ENCODE results near the gene VAMP4. TPM values are rescaled to one million over a fixed set of nuclear protein-coding genes. Genes with fewer than 3 reads are reported as not detected.

VAMP4 gene
- 7.6 and 8.5 TPM in 2 replicates for total RNA-seq

GRCh38 chr1:171741872-171742576, at the start of gene VAMP4:
Gene VAMP4 (minus strand): TSS chr1:171742065. CDS start chr1:171738414, 3,651 bp downstream.
- peak within 1 kb of the TSS; percentile 97 for H3K4me3 ChIP-seq (ENCODE audit: insufficient read depth, low read length)
- TF ChIP-seq CTCF (IDR thresholded peaks at IDR 0.05; ENCODE audit: extremely low read depth, low read depth, low read length): no peak
- H4K20me1 ChIP-seq (ENCODE audit: insufficient read depth, low read length): no peaks in the 10 kb centered on the region
- H3K27me3 ChIP-seq (ENCODE audit: insufficient read depth, low read length): no peaks in the 10 kb centered on the region
- peak within 1 kb of the TSS; percentile 93 for H3K27ac ChIP-seq (ENCODE audit: low read depth, low read length)
- peaks cover 14% of the 10 kb centered on the region for H3K36me3 ChIP-seq (ENCODE audit: insufficient read depth, low read length)
- H2AFZ ChIP-seq (ENCODE audit: low read length): peak within 1 kb of the TSS; percentile 98
- H3K79me2 ChIP-seq (ENCODE audit: insufficient read depth, low read length): peaks cover 38% of the 10 kb centered on the region
- no peaks in the 10 kb centered on the region for H3K9me3 ChIP-seq (ENCODE audit: low read depth, low read length)
- H3K4me2 ChIP-seq (ENCODE audit: insufficient read depth, low read length): peak within 1 kb of the TSS; percentile 83
- peaks cover 33% of the 10 kb centered on the region for H3K4me1 ChIP-seq (ENCODE audit: insufficient read depth, low read length)
- peak; percentile 88 for DNase-seq (ENCODE audit: insufficient read length, low spot score, missing footprints)

GRCh38 chr1:171790318-171790717, 48.5 kb upstream of the VAMP4 start:
- H3K4me2 ChIP-seq (ENCODE audit: insufficient read depth, low read length): no peak overlapping the region
- H3K4me1 ChIP-seq (ENCODE audit: insufficient read depth, low read length): peaks cover 32% of the 10 kb centered on the region
- no peaks in the 10 kb centered on the region for H4K20me1 ChIP-seq (ENCODE audit: insufficient read depth, low read length)
- no peak overlapping the region for H3K4me3 ChIP-seq (ENCODE audit: insufficient read depth, low read length)
- no peaks in the 10 kb centered on the region for H3K9me3 ChIP-seq (ENCODE audit: low read depth, low read length)
- no peak overlapping the region for H3K27ac ChIP-seq (ENCODE audit: low read depth, low read length)
- peaks cover 70% of the 10 kb centered on the region for H3K36me3 ChIP-seq (ENCODE audit: insufficient read depth, low read length)
- peaks cover 51% of the 10 kb centered on the region for H3K79me2 ChIP-seq (ENCODE audit: insufficient read depth, low read length)
- no peak for DNase-seq (ENCODE audit: insufficient read length, low spot score, missing footprints)
- no peaks in the 10 kb centered on the region for H3K27me3 ChIP-seq (ENCODE audit: insufficient read depth, low read length)
- no peak overlapping the region for H2AFZ ChIP-seq (ENCODE audit: low read length)
- TF ChIP-seq CTCF (IDR thresholded peaks at IDR 0.05; ENCODE audit: extremely low read depth, low read depth, low read length): no peak

GRCh38 chr1:171788696-171789095, 46.8 kb upstream of the VAMP4 start:
- H3K79me2 ChIP-seq (ENCODE audit: insufficient read depth, low read length): peaks cover 65% of the 10 kb centered on the region

More at GRCh38 chr1:171788696-171789095, 46.8 kb upstream of the VAMP4 start:
- Histone ChIP-seq H3K4me1 (ENCODE audit: insufficient read depth, low read length) (peaks cover 22% of the 10 kb centered on the region), H3K36me3 (ENCODE audit: insufficient read depth, low read length) (peaks cover 68% of the 10 kb centered on the region), H3K9me3 (ENCODE audit: low read depth, low read length) (no peaks in the 10 kb centered on the region), H3K4me2 (ENCODE audit: insufficient read depth, low read length) (no peak overlapping the region), H3K27ac (ENCODE audit: low read depth, low read length) (peak overlapping the region; percentile 46), H4K20me1 (ENCODE audit: insufficient read depth, low read length) (no peaks in the 10 kb centered on the region), H3K4me3 (ENCODE audit: insufficient read depth, low read length) (no peak overlapping the region), H3K27me3 (ENCODE audit: insufficient read depth, low read length) (no peaks in the 10 kb centered on the region), H2AFZ (ENCODE audit: low read length) (no peak overlapping the region)
- DNase-seq (ENCODE audit: insufficient read length, low spot score, missing footprints): peak; percentile 87
- no peak for TF ChIP-seq CTCF (IDR thresholded peaks at IDR 0.05; ENCODE audit: extremely low read depth, low read depth, low read length)

All from osteoblast (primary cell).